ENCODE measurements around the gene BMP3.

BMP3 gene

GRCh38 chr4:81030061-81030980 lies at the start of gene BMP3:
TSS of gene BMP3 (plus strand) at chr4:81030708. CDS start at chr4:81031285, 577 bp downstream.
- no peak for TF ChIP-seq CTCF (conservative IDR thresholded peaks at IDR 0.05; ENCODE audit: low read depth)
- ChIA-PET POLR2A (ENCODE audit: low non-redundant PET) (no interaction called here), CTCF (interaction anchor here (0.5 to 2.0 kb wide), 3 partner anchors 8 to 365 kb away, joined by 3 to 6 read pairs (median 4); no protein-coding TSS in a partner anchor)
- no peak within 1 kb of the TSS for H3K27ac ChIP-seq
- DNase-seq (ENCODE audit: low spot score), result no peak

DNA sequence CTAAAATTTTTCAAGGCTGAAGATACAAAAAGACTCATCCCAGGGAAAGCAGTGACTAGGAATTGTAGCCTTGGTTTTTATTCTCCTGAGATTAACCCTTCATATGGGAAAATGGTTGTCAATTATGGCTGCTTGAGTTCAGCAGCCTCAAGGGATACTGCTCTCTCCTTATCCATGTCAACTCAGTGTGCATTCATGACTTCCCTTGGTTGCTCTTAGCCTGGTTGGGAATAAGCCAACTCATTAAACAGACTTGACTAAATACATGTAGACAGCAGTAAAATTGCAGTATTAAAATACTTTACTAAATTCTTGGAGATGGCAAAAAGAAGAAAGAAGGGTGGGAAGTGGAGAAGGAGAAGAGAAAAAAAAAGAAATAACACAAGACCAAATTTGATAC lies 44.5 kb upstream of the BMP3 start:
- CTCF ChIA-PET, result no interaction called here
- no peak for TF ChIP-seq CTCF (conservative IDR thresholded peaks at IDR 0.05; ENCODE audit: low read depth)
- H3K27ac ChIP-seq, result no peak overlapping the region
- POLR2A ChIA-PET (ENCODE audit: low non-redundant PET), result no interaction called here
- no peak for DNase-seq (ENCODE audit: low spot score)

- H3K27ac ChIP-seq, result no peak overlapping the region
- ChIA-PET CTCF (interaction anchor here (0.6 to 1.5 kb wide), 12 partner anchors 10 to 627 kb away, joined by 3 to 5 read pairs (median 4); no protein-coding TSS in a partner anchor), POLR2A (ENCODE audit: low non-redundant PET) (no interaction called here)
- peak; percentile 35 for DNase-seq (ENCODE audit: low spot score)
- peak; percentile 72 for TF ChIP-seq CTCF (conservative IDR thresholded peaks at IDR 0.05; ENCODE audit: low read depth)
These were observed 40.5 kb upstream of the BMP3 start for GRCh38 chr4:80989921-80990544.

- POLR2A ChIA-PET (ENCODE audit: low non-redundant PET), result no interaction called here
- no peak overlapping the region for H3K27ac ChIP-seq
- DNase-seq (ENCODE audit: low spot score), result no peak
- CTCF ChIA-PET, result interaction anchor here (0.6 to 1.5 kb wide), 5 partner anchors 11 to 626 kb away, joined by 3 to 5 read pairs (median 4); no protein-coding TSS in a partner anchor
- no peak for TF ChIP-seq CTCF (conservative IDR thresholded peaks at IDR 0.05; ENCODE audit: low read depth)
These were observed 39.7 kb upstream of the BMP3 start for GRCh38 chr4:80990851-80991250.

DNA sequence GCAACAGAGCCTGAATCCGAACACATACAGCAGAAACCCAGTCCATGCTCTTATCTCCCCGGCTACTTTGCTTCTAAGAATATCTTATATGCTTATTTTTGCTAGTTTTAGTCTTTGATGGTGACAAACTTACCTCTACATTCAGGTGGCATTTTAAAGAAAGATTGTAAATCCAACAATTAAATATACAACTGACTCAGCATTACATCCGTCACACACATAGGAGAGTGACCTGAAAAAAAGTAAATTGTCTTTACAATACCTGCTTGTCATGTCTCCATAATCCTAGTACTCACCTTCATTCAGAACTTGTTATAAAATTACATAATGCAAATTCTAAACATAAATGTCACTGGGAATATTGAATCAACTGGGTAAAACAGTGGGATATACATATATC lies 30.6 kb upstream of the BMP3 start:
- no peak for TF ChIP-seq CTCF (conservative IDR thresholded peaks at IDR 0.05; ENCODE audit: low read depth)
- CTCF ChIA-PET, result interaction anchor here (0.7 kb wide), 1 partner anchor 10 kb away, joined by 4 read pairs; no protein-coding TSS in a partner anchor
- POLR2A ChIA-PET (ENCODE audit: low non-redundant PET), result no interaction called here
- no peak overlapping the region for H3K27ac ChIP-seq
- DNase-seq (ENCODE audit: low spot score), result no peak

DNA sequence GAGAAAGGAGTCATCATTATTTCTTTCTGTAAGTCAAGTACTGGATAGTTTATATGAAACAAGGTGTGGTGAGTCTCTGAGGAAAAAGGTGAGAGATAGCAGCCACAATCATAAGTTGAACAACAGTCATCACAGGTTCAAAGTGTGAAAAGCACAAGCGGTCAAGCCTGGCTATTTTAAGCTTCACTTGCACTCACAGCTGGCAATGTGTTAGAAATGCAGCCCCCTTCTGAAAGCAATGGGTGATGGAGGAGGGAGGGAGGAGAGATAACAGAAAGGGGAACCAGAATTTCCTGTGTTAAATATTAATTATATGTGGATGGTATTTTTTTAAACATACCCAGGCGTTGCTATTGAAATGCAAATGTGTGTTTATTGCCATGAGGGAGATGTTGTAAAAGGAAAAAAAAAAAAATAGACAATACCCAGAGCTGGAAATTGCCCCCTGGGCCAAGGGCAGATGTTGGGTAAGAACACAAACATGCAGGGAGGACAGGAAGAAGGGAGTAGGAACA lies 26.9 kb upstream of the BMP3 start:
- DNase-seq (ENCODE audit: low spot score), result no peak
- TF ChIP-seq CTCF (conservative IDR thresholded peaks at IDR 0.05; ENCODE audit: low read depth), result no peak
- CTCF ChIA-PET, result interaction anchor here (0.6 kb wide), 2 partner anchors 644 to 720 kb away, joined by 3 to 4 read pairs; no protein-coding TSS in a partner anchor
- H3K27ac ChIP-seq, result no peak overlapping the region
- POLR2A ChIA-PET (ENCODE audit: low non-redundant PET), result no interaction called here

Measured in RWPE1 (cell line).